ENCODE results near the gene IL16. TPM values are rescaled to one million over a fixed set of nuclear protein-coding genes. Genes with fewer than 3 reads are reported as not detected.

IL16 gene
- total RNA-seq, 1 experiment from 2014 or later = 0.81 TPM

- no peaks in the 10 kb centered on the region for H3K36me3 ChIP-seq (ENCODE audit: control insufficient read depth in 1 of 2, insufficient read depth in 2 of 2, low read length in 2 of 2)
- TF ChIP-seq YY1 (IDR thresholded peaks at IDR 0.05; ENCODE audit: extremely low read depth, insufficient replicate concordance, low read depth, low read length) (no peak), EGR1 (IDR thresholded peaks at IDR 0.05; ENCODE audit: low read depth) (no peak), EZH2phosphoT487 (IDR thresholded peaks at IDR 0.05; ENCODE audit: borderline replicate concordance) (no peak), ZNF274 (IDR thresholded peaks at IDR 0.05; ENCODE audit: low read depth, low read length) (no peak), SIN3A (IDR thresholded peaks at IDR 0.05; ENCODE audit: low read depth) (no peak), CEBPB (IDR thresholded peaks at IDR 0.05; ENCODE audit: low read depth) (no peak), SRF (IDR thresholded peaks at IDR 0.05; ENCODE audit: low read depth) (no peak), MAX (IDR thresholded peaks at IDR 0.05) (no peak), SP1 (IDR thresholded peaks at IDR 0.05; ENCODE audit: low read depth) (no peak), CTCF (IDR thresholded peaks at IDR 0.05 in 2 of 3, conservative IDR thresholded peaks at IDR 0.05 in 1 of 3; ENCODE audit: borderline replicate concordance in 1 of 3, insufficient read depth in 1 of 3, low read depth in 2 of 3, low read length in 2 of 3) (no peak), EZH2 (IDR thresholded peaks at IDR 0.05) (no peak), REST (IDR thresholded peaks at IDR 0.05; ENCODE audit: low read depth) (no peak), ATF3 (IDR thresholded peaks at IDR 0.05) (no peak), POLR2AphosphoS5 (IDR thresholded peaks at IDR 0.05; ENCODE audit: low read depth, low read length) (no peak), ZFX (IDR thresholded peaks at IDR 0.05) (no peak), ELF1 (IDR thresholded peaks at IDR 0.05; ENCODE audit: borderline replicate concordance, low read depth) (no peak), RAD21 (IDR thresholded peaks at IDR 0.05; ENCODE audit: low read depth) (no peak), TCF7L2 (IDR thresholded peaks at IDR 0.05; ENCODE audit: borderline replicate concordance, extremely low read depth, insufficient read depth, insufficient read length) (no peak), CBX3 (IDR thresholded peaks at IDR 0.05; ENCODE audit: low read depth) (no peak), POLR2A (IDR thresholded peaks at IDR 0.05; ENCODE audit: borderline replicate concordance, extremely low read depth, insufficient read depth, insufficient read length) (no peak)
- no peak overlapping the region for H3K27ac ChIP-seq (ENCODE audit: low read depth, low read length)
- H3K9me3 ChIP-seq (ENCODE audit: control insufficient read depth in 1 of 2, insufficient read depth in 1 of 2, low read depth in 1 of 2, low read length in 2 of 2) = no peaks in the 10 kb centered on the region
- no peak overlapping the region for H3K4me3 ChIP-seq (replicated peaks in 1 of 2; ENCODE audit: low read depth in 1 of 2, low read length in 2 of 2)
- no peak overlapping the region for H2AFZ ChIP-seq (ENCODE audit: low read depth, low read length, poor library complexity, severe bottlenecking)
- CTCF ChIA-PET = interaction anchor here (1.9 to 5.6 kb wide), 2 partner anchors 99 to 108 kb away, joined by 6 to 119 read pairs; no protein-coding TSS in a partner anchor
- intact Hi-C loops (cut with micrococcal nuclease) = no loop called here
- H3K27me3 ChIP-seq (ENCODE audit: insufficient read depth, low read length) = peaks cover 3% of the 10 kb centered on the region; the same call in 1 of the 2 replicates
- no peaks in the 10 kb centered on the region for H3K4me1 ChIP-seq (ENCODE audit: control insufficient read depth in 1 of 2, insufficient read depth in 2 of 2, low read length in 2 of 2)
- BruUV-seq (replicated peaks) = no TSS peak
- no peak overlapping the region for H3K4me2 ChIP-seq (ENCODE audit: low read length)
- no peaks in the 10 kb centered on the region for H4K20me1 ChIP-seq (ENCODE audit: insufficient read depth)
- H3K9ac ChIP-seq (ENCODE audit: low read length) = no peak overlapping the region
- no peaks in the 10 kb centered on the region for H3K79me2 ChIP-seq (ENCODE audit: insufficient read depth, low read length)
- DNase-seq (ENCODE audit: low read depth, low spot score) = no peak
- RAD21 ChIA-PET (ENCODE audit: low non-redundant PET in 1 of 2, low total read pairs in 2 of 2, uncharacterized antibody in 2 of 2, unreplicated experiment in 2 of 2) = interaction anchor here in 1 of 2 experiments (1.0 kb wide), 1 partner anchor 109 kb away, joined by 5 read pairs; no protein-coding TSS in a partner anchor
- ATAC-seq = no peak
- POLR2A ChIA-PET = no interaction called here
- no peaks in the 10 kb centered on the region for H3K9me2 ChIP-seq (ENCODE audit: insufficient read depth)
These were observed 39.3 kb upstream of the IL16 start for GRCh38 chr15:81157195-81157938.

Measured in HCT116 (cell line).